Hematopoietic multipotent progenitor cell treated with erythropoietin and hydrocortisone succinate and interleukin-3 and kit ligand, for 4 days (in vitro differentiated cells): Measurements from ENCODE around the gene ABHD17A.
"Not testable (repeated sequence)": the region's sequence is repeated elsewhere in the genome, so short reads cannot be mapped to it uniquely, and the experiment has no call there.

Experiments used
- DNase-seq: peaks from one replicate; pipeline ENCODE4 v3.0.0-alpha.2; 2015

The ABHD17A gene

GRCh38 chr19:1908364-1908678 is 23.0 kb upstream of the ABHD17A start:
- no peak for DNase-seq

- DNase-seq = no peak
These were observed 22.5 kb upstream of the ABHD17A start for GRCh38 chr19:1907563-1908363.

- no peak for DNase-seq
These were observed 21.8 kb upstream of the ABHD17A start for GRCh38 chr19:1906985-1907562.

- no peak for DNase-seq
These were observed 20.6 kb upstream of the ABHD17A start for GRCh38 chr19:1905863-1906375.

GRCh38 chr19:1905110-1905862 is 20.0 kb upstream of the ABHD17A start, which contains the start of the genes ADAT3 and SCAMP4:
ADAT3 (plus strand) TSS chr19:1905399; CDS start chr19:1912048, 6,649 bp downstream.
SCAMP4 (plus strand) TSS chr19:1905399; CDS start chr19:1915020, 9,621 bp downstream.
- peak; percentile 100 for DNase-seq

GRCh38 chr19:1904860-1905109 is 19.5 kb upstream of the ABHD17A start:
- DNase-seq = no peak

GRCh38 chr19:1902923-1903322 is 17.6 kb upstream of the ABHD17A start:
- no peak for DNase-seq

GRCh38 chr19:1901940-1902404 is 16.7 kb upstream of the ABHD17A start:
- DNase-seq = no peak

GRCh38 chr19:1896508-1896907 is 11.2 kb upstream of the ABHD17A start:
- peak; percentile 47 for DNase-seq

GRCh38 chr19:1893791-1894190 is 8.5 kb upstream of the ABHD17A start:
- DNase-seq = no peak

- no peak for DNase-seq
These were observed 4.6 kb upstream of the ABHD17A start for GRCh38 chr19:1889907-1890306.

- DNase-seq = no peak
These were observed 3.1 kb upstream of the ABHD17A start for GRCh38 chr19:1888385-1888784.

GRCh38 chr19:1886360-1886759 is 1.1 kb upstream of the ABHD17A start:
- not testable (repeated sequence) for DNase-seq

- DNase-seq = no peak
These were observed 469 bp downstream of the ABHD17A start for GRCh38 chr19:1884719-1885334.

GRCh38 chr19:1884291-1884718 is 991 bp downstream of the ABHD17A start:
- no peak for DNase-seq

- no peak for DNase-seq
These were observed 1.5 kb downstream of the ABHD17A start for GRCh38 chr19:1883784-1884183.

GRCh38 chr19:1882786-1883692 is 2.3 kb downstream of the ABHD17A start:
- no peak for DNase-seq

GRCh38 chr19:1882089-1882785 is 3.1 kb downstream of the ABHD17A start:
- DNase-seq = no peak

- not testable (repeated sequence) for DNase-seq
These were observed 3.8 kb downstream of the ABHD17A start for GRCh38 chr19:1881393-1882088.

GRCh38 chr19:1880611-1881392 is 4.5 kb downstream of the ABHD17A start:
- no peak for DNase-seq
